GM12878 (cell line): Measurements from ENCODE around the gene ENTPD6. TPM values are rescaled to one million over a fixed set of nuclear protein-coding genes. Genes with fewer than 3 reads are reported as not detected.

Experiments used
- ATAC-seq: fragments of 200-7000 bp; cut with Tn5 transposase; 3 replicates; pipeline ENCODE4 v1.9.1; 2020; ENCODE audit warnings: mild to moderate bottlenecking, moderate library complexity
- BruUV-seq: library from RNA; stranded (reverse); fragments of 400-500 nt; replicated peaks from 2 replicates; lab custom pipeline; 2021; lab: Mats Ljungman, UMichigan
- CTCF ChIA-PET: fragments of 300-600 bp; sonication (Branson Sonifier 250); formaldehyde crosslinking; extraction: SDS; loops from one replicate; lab custom pipeline; 2021; ENCODE audit warnings: inconsistent platforms; lab: Yijun Ruan, JAX
- POLR2A ChIA-PET: fragments of 350-600 bp; formaldehyde crosslinking; extraction: SDS; loops from one replicate; lab custom pipeline; 2021; ENCODE audit warnings: inconsistent platforms; lab: Charles Lee
- RAD21 ChIA-PET: fragments of 300-600 bp; sonication (Branson Sonifier 250); formaldehyde crosslinking; loops from one replicate; lab custom pipeline; 2023; ENCODE audit warnings: antibody characterized with exemption; ENCODE audit not compliant: unreplicated experiment; lab: Charles Lee
- SMC1A ChIA-PET: fragments of 300-600 bp; sonication (Branson Sonifier 250); formaldehyde crosslinking; loops from one replicate; lab custom pipeline; 2023; ENCODE audit not compliant: unreplicated experiment, uncharacterized antibody; lab: Charles Lee
- DNase-seq: peaks from one replicate; pipeline ENCODE4 v3.0.0-alpha.2; 2011; ENCODE audit warnings: low read depth, low spot score
- FAIRE-seq: peaks from 3 replicates; lab custom pipeline; 2011; peaks lifted over from hg19 to GRCh38; lab: Jason Lieb, UNC
- H2AFZ ChIP-seq: 2 replicates; pipeline ENCODE4 v1.6.0; 2011; ENCODE audit warnings: low read depth, low read length, control low read depth; ENCODE audit not compliant: control insufficient read depth
- H3K27ac ChIP-seq: 2 replicates; pipeline ENCODE4 v1.5.1; 2011; ENCODE audit warnings: control low read depth; ENCODE audit not compliant: control insufficient read depth, insufficient read depth
- H3K27me3 ChIP-seq, 2 experiments: replicated peaks in 1 of 2; 2 replicates each; pipeline versions ENCODE4 v1.6.0 to v1.6.1; 2011; ENCODE audit warnings: low read length in 1 of 2; ENCODE audit not compliant: control insufficient read depth in 2 of 2, insufficient read depth in 2 of 2
- H3K36me3 ChIP-seq, 2 experiments: 2 replicates each; pipeline ENCODE4 v1.5.1; 2011; ENCODE audit warnings: low read length in 1 of 2; ENCODE audit not compliant: control insufficient read depth in 2 of 2, insufficient read depth in 2 of 2
- H3K4me1 ChIP-seq: 2 replicates; pipeline ENCODE4 v1.6.1; 2011; ENCODE audit warnings: mild to moderate bottlenecking, low read length, moderate library complexity, mixed read lengths; ENCODE audit not compliant: control insufficient read depth, insufficient read depth
- H3K4me2 ChIP-seq: 2 replicates; pipeline ENCODE4 v1.6.0; 2011; ENCODE audit warnings: control low read depth; ENCODE audit not compliant: control insufficient read depth, insufficient read depth
- H3K4me3 ChIP-seq: fragments of 200-600 bp; sonication (generic); 2 replicates; pipeline ENCODE4 v1.5.1; 2016
- H3K79me2 ChIP-seq: 2 replicates; pipeline ENCODE4 v1.6.0; 2011; ENCODE audit warnings: low read length; ENCODE audit not compliant: control insufficient read depth, insufficient read depth
- H3K9ac ChIP-seq: 2 replicates; pipeline ENCODE4 v1.8.0; 2011; ENCODE audit warnings: low read length, control low read depth, mixed read lengths; ENCODE audit not compliant: control insufficient read depth, insufficient read depth
- H3K9me3 ChIP-seq: replicated peaks from 3 replicates; pipeline ENCODE4 v1.5.1; 2011; ENCODE audit warnings: mild to moderate bottlenecking, low read length; ENCODE audit not compliant: control insufficient read depth, insufficient read depth
- H4K20me1 ChIP-seq: 2 replicates; pipeline ENCODE4 v1.6.0; 2011; ENCODE audit not compliant: control insufficient read depth, insufficient read depth
- BRCA1 ChIP-seq: IDR thresholded peaks from 2 replicates; pipeline ENCODE4 v1.6.1; 2011; ENCODE audit warnings: low read depth, low read length, improper control_type of control experiment
- CHD4 ChIP-seq: fragments of 200-600 bp; sonication (generic); IDR thresholded peaks from 2 replicates; pipeline ENCODE4 v1.6.1; 2016; ENCODE audit warnings: mild to moderate bottlenecking
- CTCF ChIP-seq, 3 experiments: IDR thresholded peaks in 2 of 3; conservative IDR thresholded peaks in 1 of 3; 2 replicates each; pipeline ENCODE4 v1.5.1; 2011; ENCODE audit warnings: low read depth in 3 of 3, low read length in 3 of 3, mild to moderate bottlenecking in 3 of 3, control low read depth in 2 of 3, moderate library complexity in 2 of 3, inconsistent platforms in 1 of 3, mixed read lengths in 1 of 3; ENCODE audit not compliant: control insufficient read depth in 2 of 3, insufficient read depth in 1 of 3; ENCODE audit errors: extremely low read depth in 1 of 3
- DPF2 ChIP-seq: fragments of 450-650 bp; IDR thresholded peaks from 2 replicates; pipeline ENCODE4 v1.6.1; 2017; ENCODE audit warnings: mild to moderate bottlenecking
- E2F8 ChIP-seq: fragments of 450-650 bp; IDR thresholded peaks from 2 replicates; pipeline ENCODE4 v1.6.1; 2018; ENCODE audit warnings: mild to moderate bottlenecking, low read depth, moderate library complexity; ENCODE audit not compliant: partially characterized antibody
- EZH2 ChIP-seq: IDR thresholded peaks from 2 replicates; pipeline ENCODE4 v1.6.1; 2012; ENCODE audit warnings: low read depth, mild to moderate bottlenecking, control low read depth, inconsistent platforms, low read length, borderline replicate concordance; ENCODE audit not compliant: control insufficient read depth
- FOS ChIP-seq: IDR thresholded peaks from 3 replicates; pipeline ENCODE4 v1.6.1; 2011; ENCODE audit warnings: borderline replicate concordance; ENCODE audit not compliant: insufficient read length; ENCODE audit errors: extremely low read depth
- IRF3 ChIP-seq: fragments of 450-650 bp; IDR thresholded peaks from 2 replicates; pipeline ENCODE4 v1.6.1; 2014; ENCODE audit warnings: mild to moderate bottlenecking
- JUNB ChIP-seq: IDR thresholded peaks from 2 replicates; pipeline ENCODE4 v1.6.1; 2016; ENCODE audit warnings: antibody characterized with exemption, mild to moderate bottlenecking
- KAT2A ChIP-seq: conservative IDR thresholded peaks from 2 replicates; pipeline ENCODE4 v1.6.1; 2011; ENCODE audit warnings: low read depth, low read length; ENCODE audit not compliant: control insufficient read depth
- NR2F1 ChIP-seq: fragments of 450-650 bp; conservative IDR thresholded peaks from 2 replicates; pipeline ENCODE4 v1.6.1; 2017; ENCODE audit warnings: mild to moderate bottlenecking
- SMAD5 ChIP-seq: IDR thresholded peaks from 2 replicates; pipeline ENCODE4 v1.6.1; 2016; ENCODE audit warnings: antibody characterized with exemption, low read depth
- SPI1 ChIP-seq: IDR thresholded peaks from 2 replicates; pipeline ENCODE4 v1.6.1; 2011; ENCODE audit warnings: low read depth, mild to moderate bottlenecking, low read length, moderate library complexity, borderline replicate concordance; ENCODE audit not compliant: insufficient read depth
- SRF ChIP-seq, 2 experiments: IDR thresholded peaks; 2 replicates each; pipeline ENCODE4 v1.6.1; 2011; ENCODE audit warnings: low read depth in 2 of 2, low read length in 2 of 2, mild to moderate bottlenecking in 1 of 2, moderate library complexity in 1 of 2
- ZNF24 ChIP-seq: fragments of 450-650 bp; IDR thresholded peaks from 2 replicates; pipeline ENCODE4 v1.6.1; 2017; ENCODE audit warnings: antibody characterized with exemption, mild to moderate bottlenecking
- ZSCAN29 ChIP-seq: fragments of 450-650 bp; IDR thresholded peaks from 2 replicates; pipeline ENCODE4 v1.6.1; 2017; ENCODE audit warnings: mild to moderate bottlenecking, moderate library complexity
- WGBS: methylation state at CpG from one replicate; pipeline ENCODE4 v1.1.6; 2016; ENCODE audit warnings: low lambda C conversion rate; ENCODE audit not compliant: insufficient replicate concordance, insufficient coverage; ENCODE audit errors: missing lambda C conversion rate; 5-methylcytosine and 5-hydroxymethylcytosine counted together
- in situ Hi-C: fragments of 300-500 bp; cut with MboI; formaldehyde crosslinking; loops from 9 replicates; pipeline ENCODE4 v1.14.3; 2018; ENCODE audit warnings: mixed read lengths
- intact Hi-C: fragments of 100-400 bp; cut with micrococcal nuclease; formaldehyde crosslinking; loops from one replicate; pipeline ENCODE4 v1.14.2; 2022; ENCODE audit not compliant: unreplicated experiment
- polyA plus RNA-seq, 11 experiments: library from polyadenylated mRNA; depleted of rRNA in 4 of 11; unstranded in 6 of 11; stranded (reverse) in 5 of 11; fragments of >200 nt; fragmentation: Nextera tagmentation in 4 of 11; fragmentation: Illumina TruSeq in 1 of 11; extraction: Ambion mirVana in 4 of 11; extraction: Trizol in 1 of 11; gene quantifications; 1 replicate in 1 of 11; 2 replicates in 10 of 11; pipeline versions ENCODE4 v1.2.1 to v1.2.3, GENCODE V29; 2011 to 2016; ENCODE audit warnings: inconsistent platforms in 2 of 11, missing spikeins in 2 of 11, low read depth in 1 of 11
- total RNA-seq, 4 experiments: library from RNA; depleted of rRNA in 3 of 4; stranded (reverse); fragments of >200 nt in 3 of 4; fragmentation: Illumina TruSeq in 1 of 4; extraction: Trizol in 1 of 4; gene quantifications; 2 replicates each; pipeline versions ENCODE4 v1.2.1 to v1.2.3, GENCODE V29; 2013 to 2021

Gene ENTPD6
- total and polyA plus RNA-seq, 10 of the 15 experiments (the other 5 are each of a cell fraction or from before 2014, with no cell fraction given) = 0.53 to 45.4 (median 31.1) TPM

GRCh38 chr20:25146976-25147375, 48.5 kb upstream of the ENTPD6 start:
- no peak for ATAC-seq
- Histone ChIP-seq H2AFZ (no peak overlapping the region), H3K27me3 (peaks cover 3 to 4% of the 10 kb centered on the region in 2 experiments), H3K4me3 (no peak overlapping the region), H3K79me2 (no peaks in the 10 kb centered on the region), H3K36me3 (no peaks in the 10 kb centered on the region), H3K9ac (no peak overlapping the region), H3K27ac (no peak overlapping the region), H3K4me1 (no peaks in the 10 kb centered on the region), H4K20me1 (no peaks in the 10 kb centered on the region), H3K9me3 (no peaks in the 10 kb centered on the region), H3K4me2 (no peak overlapping the region)
- TF ChIP-seq SRF (IDR thresholded peaks at IDR 0.05; ENCODE audit: low read depth in 2 of 2, low read length in 2 of 2) (no peak), E2F8 (no peak), EZH2 (no peak), SMAD5 (no peak), CHD4 (no peak), CTCF (IDR thresholded peaks at IDR 0.05 in 2 of 3, conservative IDR thresholded peaks at IDR 0.05 in 1 of 3; ENCODE audit: control insufficient read depth in 2 of 3, extremely low read depth in 1 of 3, insufficient read depth in 1 of 3, low read depth in 3 of 3, low read length in 3 of 3) (no peak), NR2F1 (no peak), KAT2A (no peak), SPI1 (no peak), IRF3 (no peak), FOS (no peak), DPF2 (no peak), ZSCAN29 (no peak), JUNB (no peak), ZNF24 (no peak), BRCA1 (no peak)
- no peak for DNase-seq
- in situ Hi-C loops (no loop called here), intact Hi-C loops (no loop called here)
- ChIA-PET RAD21 (no interaction called here), SMC1A (no interaction called here), CTCF (interaction anchor here (1.1 kb wide), 1 partner anchor 9 kb away, joined by 3 read pairs; no protein-coding TSS in a partner anchor), POLR2A (no interaction called here)
- BruUV-seq = no TSS peak
- FAIRE-seq = no peak
- 49% methylated on average over 8 of the region's 8 CpGs for WGBS
